Breast epithelium (tissue), 3 donors: Measurements from ENCODE around the gene BRD4.

Source experiments
- CTCF ChIP-seq, 3 donors: fragments of 450-650 bp; IDR thresholded peaks; one replicate each; pipeline ENCODE4 v1.5.1; 2016 to 2017; ENCODE audit warnings: antibody characterized with exemption in 3 of 3, mild to moderate bottlenecking in 3 of 3, moderate library complexity in 3 of 3
- POLR2A ChIP-seq: fragments of 450-650 bp; IDR thresholded peaks from one replicate; pipeline ENCODE4 v1.6.1; 2016; ENCODE audit warnings: antibody characterized with exemption, mild to moderate bottlenecking, moderate library complexity
- POLR2AphosphoS5 ChIP-seq, 3 donors: sonication (generic); formaldehyde crosslinking; IDR thresholded peaks; one replicate each; pipeline ENCODE4 v1.6.1; 2017; ENCODE audit warnings: antibody characterized with exemption in 3 of 3

GRCh38 chr19:15330801-15331418 is 1.4 kb downstream of the BRD4 start:
- TF ChIP-seq POLR2A (no peak), CTCF (IDR thresholded peaks at IDR 0.05) (no peak), POLR2AphosphoS5 (IDR thresholded peaks at IDR 0.05) (no peak)
